ENCODE measurements around the gene ZNF808.

DNA sequence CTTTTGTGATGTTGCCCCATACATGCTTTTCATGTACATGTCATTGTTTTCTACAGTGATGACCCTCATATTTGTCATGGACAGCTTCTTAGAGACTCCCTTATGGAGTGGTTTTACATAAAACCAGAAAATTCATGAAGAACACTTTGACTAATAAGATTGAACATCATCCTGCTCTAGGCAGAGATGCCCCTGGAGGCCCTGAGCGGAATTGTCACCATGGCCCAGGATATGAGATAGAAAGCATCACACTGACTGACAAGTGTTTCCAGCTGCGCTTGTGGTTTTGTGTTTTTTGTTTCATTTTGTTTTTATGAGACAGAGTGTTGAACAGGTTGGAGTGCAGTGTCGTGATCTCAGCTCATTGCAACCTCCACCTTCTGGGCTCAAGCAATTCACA is 64.8 kb downstream of the ZNF808 start:
- TF ChIP-seq POLR2A (IDR thresholded peaks at IDR 0.05) (no peak), POLR2AphosphoS5 (IDR thresholded peaks at IDR 0.05) (no peak)

Data from prostate gland (tissue), 1 donor.